ENCODE results near the gene TTLL11.
"Not testable (repeated sequence)": the region's sequence is repeated elsewhere in the genome, so short reads cannot be mapped to it uniquely, and the experiment has no call there.

The TTLL11 gene

DNA sequence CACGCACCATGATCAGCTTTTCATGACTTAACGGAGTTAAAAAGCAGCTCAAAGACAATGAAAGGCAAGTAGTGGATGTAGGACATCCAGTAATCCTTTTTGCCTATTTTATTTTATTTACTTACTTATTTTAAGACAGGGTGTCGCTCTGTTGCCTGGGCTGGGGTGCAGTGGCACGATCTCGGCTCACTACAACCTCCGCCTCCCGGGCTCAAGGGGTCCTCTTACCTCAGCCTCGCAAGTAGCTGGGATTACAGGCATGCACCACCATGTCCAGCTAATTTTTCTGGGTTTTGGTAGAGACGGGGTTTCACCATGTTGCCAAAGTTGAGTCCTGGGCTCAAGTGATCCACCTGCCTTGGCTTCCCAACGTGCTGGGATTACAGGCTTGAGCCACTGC, 292.7 kb downstream of the TTLL11 start:
- TF ChIP-seq, protein P1, sequence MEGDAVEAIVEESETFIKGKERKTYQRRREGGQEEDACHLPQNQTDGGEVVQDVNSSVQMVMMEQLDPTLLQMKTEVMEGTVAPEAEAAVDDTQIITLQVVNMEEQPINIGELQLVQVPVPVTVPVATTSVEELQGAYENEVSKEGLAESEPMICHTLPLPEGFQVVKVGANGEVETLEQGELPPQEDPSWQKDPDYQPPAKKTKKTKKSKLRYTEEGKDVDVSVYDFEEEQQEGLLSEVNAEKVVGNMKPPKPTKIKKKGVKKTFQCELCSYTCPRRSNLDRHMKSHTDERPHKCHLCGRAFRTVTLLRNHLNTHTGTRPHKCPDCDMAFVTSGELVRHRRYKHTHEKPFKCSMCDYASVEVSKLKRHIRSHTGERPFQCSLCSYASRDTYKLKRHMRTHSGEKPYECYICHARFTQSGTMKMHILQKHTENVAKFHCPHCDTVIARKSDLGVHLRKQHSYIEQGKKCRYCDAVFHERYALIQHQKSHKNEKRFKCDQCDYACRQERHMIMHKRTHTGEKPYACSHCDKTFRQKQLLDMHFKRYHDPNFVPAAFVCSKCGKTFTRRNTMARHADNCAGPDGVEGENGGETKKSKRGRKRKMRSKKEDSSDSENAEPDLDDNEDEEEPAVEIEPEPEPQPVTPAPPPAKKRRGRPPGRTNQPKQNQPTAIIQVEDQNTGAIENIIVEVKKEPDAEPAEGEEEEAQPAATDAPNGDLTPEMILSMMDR (conservative IDR thresholded peaks at IDR 0.05; ENCODE audit: control insufficient read depth, insufficient read depth, low read depth, low read length), result no peak
- H3K4me3 ChIP-seq (ENCODE audit: control insufficient read depth, low read depth, low read length), result no peak overlapping the region
- no peak for DNase-seq (ENCODE audit: low read depth)

DNA sequence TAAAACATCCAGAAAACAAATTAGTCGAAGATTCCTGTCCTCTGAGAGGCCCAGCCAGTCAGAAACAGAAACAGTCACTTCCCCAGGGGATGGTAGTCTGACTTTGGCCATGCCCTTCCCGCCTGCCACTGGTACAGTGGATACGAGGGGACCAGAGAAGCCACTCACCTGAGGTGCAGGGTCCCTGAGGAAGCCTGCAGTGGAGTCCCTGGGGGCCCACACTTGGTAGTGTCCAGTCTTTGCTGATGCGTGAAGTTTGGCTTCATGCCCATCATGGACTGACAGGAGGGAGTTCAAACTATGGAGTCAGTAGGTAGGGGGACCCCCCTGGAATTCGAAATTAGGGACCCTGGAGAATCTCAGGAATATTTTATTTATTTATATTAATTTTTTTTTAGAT, 294.2 kb downstream of the TTLL11 start:
- no peak overlapping the region for H3K4me3 ChIP-seq (ENCODE audit: control insufficient read depth, low read depth, low read length)
- no peak for DNase-seq (ENCODE audit: low read depth)
- TF ChIP-seq, protein P1 (conservative IDR thresholded peaks at IDR 0.05; ENCODE audit: control insufficient read depth, insufficient read depth, low read depth, low read length), result no peak

DNA sequence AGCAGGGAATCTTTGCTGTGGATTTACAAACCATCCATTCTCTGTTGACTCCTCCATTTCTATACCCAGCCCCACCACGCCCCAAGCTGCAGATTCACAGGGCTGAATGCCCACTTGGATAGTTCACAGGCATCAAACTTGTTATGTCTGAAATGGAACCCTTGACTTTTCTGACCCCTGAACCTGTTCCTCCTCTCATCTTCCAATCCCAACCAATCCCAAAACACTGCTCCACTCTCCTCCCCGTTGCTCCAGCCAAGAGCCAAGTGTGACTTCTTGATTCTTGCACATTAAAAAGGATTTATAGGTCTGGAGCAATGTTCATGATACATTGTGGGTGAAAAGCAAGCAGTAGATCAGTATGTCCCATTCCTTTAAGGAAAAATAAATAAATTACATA, 296.0 kb downstream of the TTLL11 start:
- no peak overlapping the region for H3K4me3 ChIP-seq (ENCODE audit: control insufficient read depth, low read depth, low read length)
- TF ChIP-seq, protein P1 (conservative IDR thresholded peaks at IDR 0.05; ENCODE audit: control insufficient read depth, insufficient read depth, low read depth, low read length), result no peak
- no peak for DNase-seq (ENCODE audit: low read depth)

DNA sequence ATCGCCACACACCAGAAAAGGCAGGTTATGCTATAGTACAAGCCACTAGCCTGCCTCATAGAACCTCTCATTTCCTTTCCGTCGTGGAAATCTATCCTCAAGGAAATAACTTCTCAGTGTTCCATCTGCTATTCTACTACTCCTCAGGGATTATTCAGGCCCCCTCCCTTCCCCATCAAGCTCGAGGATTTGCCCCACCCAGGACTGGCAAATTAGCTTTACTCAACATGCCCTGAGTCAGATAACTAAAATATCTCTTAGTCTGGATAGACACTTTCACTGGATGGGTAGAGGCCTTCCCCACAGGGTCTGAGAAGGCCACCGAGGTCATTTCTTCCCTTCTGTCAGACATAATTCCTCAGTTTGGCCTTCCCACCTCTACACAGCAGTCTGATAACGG, 298.8 kb downstream of the TTLL11 start:
- DNase-seq (ENCODE audit: low read depth); H3K4me3 ChIP-seq (ENCODE audit: control insufficient read depth, low read depth, low read length): not testable (repeated sequence)

DNA sequence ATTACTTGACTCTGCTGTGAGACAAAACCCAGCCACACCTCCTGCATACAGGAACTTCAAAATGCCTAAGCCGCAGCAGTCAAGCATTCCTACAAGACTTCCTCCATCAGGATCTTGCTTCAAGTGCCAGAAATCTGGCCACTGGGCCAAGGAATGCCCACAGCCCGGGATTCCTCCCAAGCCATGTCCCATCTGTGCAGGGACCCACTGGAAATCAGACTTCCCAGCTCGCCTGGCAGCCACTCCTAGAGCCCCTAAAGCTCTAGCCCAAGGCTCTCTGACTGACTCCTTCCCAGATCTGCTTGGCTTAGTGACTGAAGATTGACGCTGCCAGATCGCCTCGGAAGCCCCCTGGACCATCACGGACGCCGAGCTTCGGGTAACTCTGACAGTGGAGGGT, 300.6 kb downstream of the TTLL11 start:
- not testable (repeated sequence) for H3K4me3 ChIP-seq (ENCODE audit: control insufficient read depth, low read depth, low read length); DNase-seq (ENCODE audit: low read depth)

DNA sequence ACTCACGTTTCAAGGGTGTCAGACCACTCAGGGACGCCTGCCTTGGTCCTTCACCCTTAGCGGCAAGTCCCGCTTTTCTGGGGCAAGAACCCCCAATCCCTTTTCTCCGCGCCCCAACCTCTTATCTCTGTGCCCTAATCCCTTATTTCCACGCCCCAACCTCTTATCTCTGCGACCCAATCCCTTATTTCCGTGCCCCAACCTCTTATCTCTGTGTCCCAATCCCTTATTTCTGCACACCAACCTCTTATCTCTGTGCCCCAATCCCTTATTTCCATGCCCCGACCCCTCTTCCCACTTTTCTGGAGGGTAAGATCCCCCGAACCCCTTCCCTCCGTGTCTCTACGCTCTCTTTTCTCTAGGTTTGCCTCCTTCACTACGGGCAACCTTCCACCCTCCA, 302.3 kb downstream of the TTLL11 start:
- TF ChIP-seq, protein P1 (conservative IDR thresholded peaks at IDR 0.05; ENCODE audit: control insufficient read depth, insufficient read depth, low read depth, low read length), result no peak
- no peak for DNase-seq (ENCODE audit: low read depth)
- H3K4me3 ChIP-seq (ENCODE audit: control insufficient read depth, low read depth, low read length), result no peak overlapping the region

DNA sequence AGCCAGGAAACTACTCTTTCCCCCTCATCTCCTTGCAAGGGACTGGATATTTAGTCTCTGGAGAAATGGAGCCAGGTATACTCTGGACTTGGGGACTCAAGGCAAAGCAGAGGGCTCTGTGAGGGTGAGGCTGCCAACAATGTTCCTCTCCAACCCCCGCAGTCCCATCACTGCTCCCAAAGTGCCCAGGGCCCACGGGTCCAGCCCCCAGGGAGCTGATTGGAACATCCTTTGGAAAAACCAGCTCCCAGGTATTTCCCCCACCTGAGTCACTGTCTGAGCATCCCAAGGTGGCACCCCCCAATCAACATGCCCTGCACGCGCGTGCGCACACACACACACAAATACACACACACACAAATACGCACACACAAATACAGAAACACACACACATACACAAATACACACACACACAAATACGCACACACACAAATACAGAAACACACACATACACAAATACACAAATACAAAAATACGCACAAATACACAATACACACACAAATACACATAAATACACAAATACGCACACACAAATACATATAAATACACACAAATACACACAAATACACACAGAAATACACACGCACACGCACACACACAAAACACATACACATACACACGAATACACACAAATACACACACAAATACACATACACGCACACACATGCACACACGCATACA, 304.3 kb downstream of the TTLL11 start:
- TF ChIP-seq, protein P1 (conservative IDR thresholded peaks at IDR 0.05; ENCODE audit: control insufficient read depth, insufficient read depth, low read depth, low read length), result no peak

DNA sequence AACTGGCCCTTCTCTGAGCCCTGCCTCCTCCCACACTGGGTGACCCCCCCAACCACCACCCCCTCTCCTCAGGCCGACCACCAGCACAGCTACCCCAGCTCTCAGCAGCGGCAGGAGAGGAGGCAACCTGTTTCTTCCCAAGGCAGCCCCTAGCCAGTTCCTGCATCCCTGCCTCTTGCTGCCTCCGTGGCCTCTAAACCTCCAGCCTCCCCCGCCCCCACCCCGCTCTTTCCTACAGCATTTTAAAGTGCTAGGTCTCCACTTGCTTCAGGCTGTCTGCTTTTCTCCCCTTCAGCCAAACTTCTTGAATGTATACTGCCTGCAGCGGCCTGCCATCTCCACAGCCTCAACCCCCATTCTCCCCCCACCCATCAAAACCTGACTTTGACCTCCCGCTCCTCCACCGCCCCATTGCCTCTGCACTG, 306.1 kb downstream of the TTLL11 start:
- TF ChIP-seq, protein P1 (conservative IDR thresholded peaks at IDR 0.05; ENCODE audit: control insufficient read depth, insufficient read depth, low read depth, low read length), result no peak
- no peak for DNase-seq (ENCODE audit: low read depth)
- H3K4me3 ChIP-seq (ENCODE audit: control insufficient read depth, low read depth, low read length), result no peak overlapping the region

More for the DNA sequence above, 304.3 kb downstream of the TTLL11 start:
- no peak overlapping the region for H3K4me3 ChIP-seq (ENCODE audit: control insufficient read depth, low read depth, low read length)
- no peak for DNase-seq (ENCODE audit: low read depth)

Data from fibroblast of mammary gland (primary cell).